Activated CD4-positive, alpha-beta T cell treated with anti-CD3 and anti-CD28 coated beads for 1 hour (primary cell): ENCODE results near the gene LTK.
A peak's percentile ranks its signal among the peaks of the same experiment; 100 is the strongest.

Experiments
- DNase-seq: peaks from one replicate; pipeline ENCODE4 v3.0.0-alpha.2; 2020

The LTK gene

GRCh38 chr15:41513506-41514227 lies at the start of gene LTK:
TSS of gene LTK (minus strand) at chr15:41513827. CDS start at chr15:41513709, 118 bp downstream.
- DNase-seq = no peak

GRCh38 chr15:41562784-41563198 lies 49.2 kb upstream of the LTK start:
- no peak for DNase-seq

GRCh38 chr15:41562244-41562643 lies 48.6 kb upstream of the LTK start:
- DNase-seq = no peak

GRCh38 chr15:41561777-41562145 lies 48.1 kb upstream of the LTK start:
- DNase-seq = no peak

GRCh38 chr15:41561104-41561776 lies 47.6 kb upstream of the LTK start:
- DNase-seq = no peak

- no peak for DNase-seq
Measured at GRCh38 chr15:41560572-41560874, 46.9 kb upstream of the LTK start.

GRCh38 chr15:41559239-41559782 lies 45.7 kb upstream of the LTK start:
- no peak for DNase-seq

- DNase-seq = peak; percentile 67
Measured at GRCh38 chr15:41558400-41559238, 45.0 kb upstream of the LTK start, which contains the start of gene TYRO3. TSS of gene TYRO3 (plus strand) at chr15:41559212. CDS start at chr15:41559258, 46 bp downstream.

GRCh38 chr15:41557673-41558399 lies 44.2 kb upstream of the LTK start:
- peak; percentile 64 for DNase-seq

- DNase-seq = no peak
Measured at GRCh38 chr15:41556677-41557076, 43.0 kb upstream of the LTK start.

GRCh38 chr15:41554915-41555314 lies 41.3 kb upstream of the LTK start:
- DNase-seq = no peak

GRCh38 chr15:41554343-41554742 lies 40.7 kb upstream of the LTK start:
- DNase-seq = no peak

GRCh38 chr15:41553731-41554130 lies 40.1 kb upstream of the LTK start:
- DNase-seq = no peak

- DNase-seq = no peak
Measured at GRCh38 chr15:41550066-41550775, 36.6 kb upstream of the LTK start.

- DNase-seq = no peak
Measured at GRCh38 chr15:41546851-41547786, 33.5 kb upstream of the LTK start.

GRCh38 chr15:41545218-41545617 lies 31.6 kb upstream of the LTK start:
- DNase-seq = no peak

GRCh38 chr15:41544650-41545015 lies 31.0 kb upstream of the LTK start:
- no peak for DNase-seq

GRCh38 chr15:41543521-41543870 lies 29.9 kb upstream of the LTK start:
- DNase-seq = no peak

- no peak for DNase-seq
Measured at GRCh38 chr15:41536866-41537265, 23.2 kb upstream of the LTK start.

- no peak for DNase-seq
Measured at GRCh38 chr15:41535544-41535943, 21.9 kb upstream of the LTK start.

- DNase-seq = no peak
Measured at GRCh38 chr15:41530363-41530956, 16.8 kb upstream of the LTK start.
